DOHH2 (cell line): ENCODE data around the gene GYS1.

Experiments used
- H3F3A ChIP-seq: fragments of 200-600 bp; sonication (generic), shearing (Covaris generic); 2 replicates; pipeline ENCODE4 v1.6.0; 2016; ENCODE audit warnings: antibody characterized with exemption, mild to moderate bottlenecking; ENCODE audit not compliant: control insufficient read depth, insufficient read depth
- H3K27ac ChIP-seq: fragments of 200-600 bp; sonication (generic); 2 replicates; pipeline ENCODE4 v1.5.1; 2014; ENCODE audit warnings: low read depth, mild to moderate bottlenecking, low read length, moderate library complexity
- H3K27me3 ChIP-seq: fragments of 200-600 bp; sonication (generic); 2 replicates; pipeline ENCODE4 v1.6.1; 2014; ENCODE audit warnings: mild to moderate bottlenecking, low read length, mixed read lengths; ENCODE audit not compliant: control insufficient read depth
- H3K36me3 ChIP-seq: fragments of 200-600 bp; sonication (generic); 2 replicates; pipeline ENCODE4 v1.6.1; 2014; ENCODE audit warnings: mild to moderate bottlenecking, low read length, moderate library complexity, mixed read lengths; ENCODE audit not compliant: control insufficient read depth
- H3K4me1 ChIP-seq: fragments of 200-600 bp; sonication (generic); 2 replicates; pipeline ENCODE4 v1.6.1; 2014; ENCODE audit warnings: mild to moderate bottlenecking, low read length, mixed read lengths; ENCODE audit not compliant: control insufficient read depth
- H3K4me2 ChIP-seq: fragments of 200-600 bp; sonication (generic); 2 replicates; pipeline ENCODE4 v1.6.0; 2014; ENCODE audit warnings: mild to moderate bottlenecking, low read length, moderate library complexity
- H3K4me3 ChIP-seq: fragments of 200-600 bp; sonication (generic); 2 replicates; pipeline ENCODE4 v1.5.1; 2014; ENCODE audit warnings: mild to moderate bottlenecking, low read length, mixed read lengths
- H3K79me2 ChIP-seq: fragments of 200-600 bp; sonication (generic); 2 replicates; pipeline ENCODE4 v1.6.1; 2014; ENCODE audit warnings: mild to moderate bottlenecking, low read length, mixed read lengths; ENCODE audit not compliant: control insufficient read depth
- H3K9me2 ChIP-seq: fragments of 200-600 bp; sonication (generic); replicated peaks from 2 replicates; pipeline ENCODE4 v1.6.1; 2014; ENCODE audit warnings: mild to moderate bottlenecking, low read length, mixed read lengths; ENCODE audit not compliant: control insufficient read depth
- H3K9me3 ChIP-seq: fragments of 200-600 bp; sonication (generic); 2 replicates; pipeline ENCODE4 v1.6.1; 2014; ENCODE audit warnings: antibody characterized with exemption, low read length, mixed read lengths; ENCODE audit not compliant: control insufficient read depth, insufficient read depth
- H4K20me1 ChIP-seq: fragments of 200-600 bp; sonication (generic); 2 replicates; pipeline ENCODE4 v1.6.0; 2014; ENCODE audit warnings: low read depth, mild to moderate bottlenecking, antibody characterized with exemption, low read length, moderate library complexity; ENCODE audit not compliant: control insufficient read depth, insufficient read depth
- EZH2phosphoT487 ChIP-seq: fragments of 200-600 bp; sonication (generic); IDR thresholded peaks from 2 replicates; pipeline ENCODE4 v1.6.1; 2017; ENCODE audit warnings: borderline replicate concordance, mild to moderate bottlenecking, antibody characterized with exemption, low read length, moderate library complexity, mixed read lengths
- TF ChIP-seq, protein P1 (sequence below): fragments of 200-600 bp; sonication (generic); IDR thresholded peaks from one replicate; pipeline ENCODE4 v1.5.1; 2014; ENCODE audit warnings: antibody characterized with exemption, mild to moderate bottlenecking, low read depth, low read length; ENCODE audit not compliant: poor library complexity, severe bottlenecking

Gene GYS1

DNA sequence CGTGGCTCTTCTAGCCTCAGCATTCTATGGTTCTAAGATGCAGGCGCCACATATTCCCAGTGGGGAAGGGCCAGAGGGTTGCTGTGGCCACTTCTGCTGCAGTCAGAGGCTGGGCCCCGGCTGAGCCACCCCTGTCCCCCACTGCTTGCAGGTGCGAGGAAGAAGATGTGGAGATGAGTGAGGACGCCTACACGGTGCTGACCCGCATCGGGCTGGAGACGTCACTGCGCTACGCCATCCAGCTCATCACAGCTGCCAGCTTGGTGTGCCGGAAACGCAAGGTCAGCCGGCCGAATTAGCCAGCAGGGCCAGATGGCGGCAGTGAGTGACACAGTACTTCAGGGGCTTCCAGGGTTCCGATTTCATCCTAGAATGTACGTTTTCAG lies 21.8 kb upstream of the GYS1 start:
- no peaks in the 10 kb centered on the region for H3K9me2 ChIP-seq
- H3K4me3 ChIP-seq, result no peak overlapping the region
- peaks cover 28% of the 10 kb centered on the region for H3K4me1 ChIP-seq
- H3K4me2 ChIP-seq, result no peak overlapping the region
- H4K20me1 ChIP-seq, result no peaks in the 10 kb centered on the region; the same call in 1 of the 2 replicates
- peaks cover 55% of the 10 kb centered on the region for H3K36me3 ChIP-seq
- 0 out of 2 replicates have a peak, but pooled peaks cover 3% of the 10 kb centered on the region for H3F3A ChIP-seq
- peaks cover 14% of the 10 kb centered on the region for H3K27me3 ChIP-seq
- H3K79me2 ChIP-seq, result no peaks in the 10 kb centered on the region
- no peaks in the 10 kb centered on the region for H3K9me3 ChIP-seq
- no peak for TF ChIP-seq EZH2phosphoT487
- TF ChIP-seq, protein P1, sequence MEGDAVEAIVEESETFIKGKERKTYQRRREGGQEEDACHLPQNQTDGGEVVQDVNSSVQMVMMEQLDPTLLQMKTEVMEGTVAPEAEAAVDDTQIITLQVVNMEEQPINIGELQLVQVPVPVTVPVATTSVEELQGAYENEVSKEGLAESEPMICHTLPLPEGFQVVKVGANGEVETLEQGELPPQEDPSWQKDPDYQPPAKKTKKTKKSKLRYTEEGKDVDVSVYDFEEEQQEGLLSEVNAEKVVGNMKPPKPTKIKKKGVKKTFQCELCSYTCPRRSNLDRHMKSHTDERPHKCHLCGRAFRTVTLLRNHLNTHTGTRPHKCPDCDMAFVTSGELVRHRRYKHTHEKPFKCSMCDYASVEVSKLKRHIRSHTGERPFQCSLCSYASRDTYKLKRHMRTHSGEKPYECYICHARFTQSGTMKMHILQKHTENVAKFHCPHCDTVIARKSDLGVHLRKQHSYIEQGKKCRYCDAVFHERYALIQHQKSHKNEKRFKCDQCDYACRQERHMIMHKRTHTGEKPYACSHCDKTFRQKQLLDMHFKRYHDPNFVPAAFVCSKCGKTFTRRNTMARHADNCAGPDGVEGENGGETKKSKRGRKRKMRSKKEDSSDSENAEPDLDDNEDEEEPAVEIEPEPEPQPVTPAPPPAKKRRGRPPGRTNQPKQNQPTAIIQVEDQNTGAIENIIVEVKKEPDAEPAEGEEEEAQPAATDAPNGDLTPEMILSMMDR, result no peak
- H3K27ac ChIP-seq, result no peak overlapping the region

DNA sequence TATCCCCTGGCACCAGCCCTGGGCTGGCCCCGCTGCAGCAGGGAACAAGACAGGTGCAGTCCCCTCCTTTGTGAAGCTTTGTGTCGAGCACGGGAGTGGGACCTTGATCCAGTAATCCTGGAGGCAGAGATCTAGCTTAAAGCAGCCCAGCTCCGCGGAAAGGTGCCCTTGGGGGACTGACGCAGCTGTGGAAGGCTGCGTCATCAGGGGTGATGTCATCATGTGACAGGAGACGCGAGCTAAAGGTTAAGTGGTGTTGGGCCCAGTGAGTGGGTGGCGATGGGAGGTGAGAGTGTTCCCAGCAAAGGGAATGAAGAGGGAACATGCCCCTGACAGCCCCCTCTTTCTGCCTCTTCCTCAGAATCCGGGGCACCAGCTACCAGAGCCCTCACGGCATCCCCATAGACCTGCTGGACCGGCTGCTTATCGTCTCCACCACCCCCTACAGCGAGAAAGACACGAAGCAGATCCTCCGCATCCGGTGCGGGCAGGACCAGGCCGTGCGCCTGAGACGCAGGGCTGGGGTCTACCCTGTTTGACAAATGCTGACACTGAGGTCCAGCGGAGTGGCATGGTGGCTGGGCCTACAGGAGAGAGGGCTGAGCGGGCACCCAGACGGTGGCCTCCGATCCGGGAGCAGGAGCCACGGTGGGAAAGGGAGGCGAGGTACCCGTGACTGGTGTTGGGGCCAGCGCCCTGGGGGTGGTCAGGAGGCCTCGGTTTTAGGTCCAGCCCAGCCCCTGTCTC lies 21.2 kb upstream of the GYS1 start:
- H3K9me2 ChIP-seq, result no peaks in the 10 kb centered on the region
- 0 out of 2 replicates have a peak, but pooled peaks cover 3% of the 10 kb centered on the region for H3F3A ChIP-seq
- peaks cover 14% of the 10 kb centered on the region for H3K27me3 ChIP-seq
- no peak overlapping the region for H3K27ac ChIP-seq
- no peaks in the 10 kb centered on the region for H3K79me2 ChIP-seq
- no peaks in the 10 kb centered on the region for H3K9me3 ChIP-seq
- H3K4me1 ChIP-seq, result peaks cover 22% of the 10 kb centered on the region
- no peak overlapping the region for H3K4me3 ChIP-seq
- no peaks in the 10 kb centered on the region; the same call in 1 of the 2 replicates for H4K20me1 ChIP-seq
- peaks cover 61% of the 10 kb centered on the region for H3K36me3 ChIP-seq
- H3K4me2 ChIP-seq, result no peak overlapping the region
- TF ChIP-seq EZH2phosphoT487, result no peak
- TF ChIP-seq, protein P1, result no peak

DNA sequence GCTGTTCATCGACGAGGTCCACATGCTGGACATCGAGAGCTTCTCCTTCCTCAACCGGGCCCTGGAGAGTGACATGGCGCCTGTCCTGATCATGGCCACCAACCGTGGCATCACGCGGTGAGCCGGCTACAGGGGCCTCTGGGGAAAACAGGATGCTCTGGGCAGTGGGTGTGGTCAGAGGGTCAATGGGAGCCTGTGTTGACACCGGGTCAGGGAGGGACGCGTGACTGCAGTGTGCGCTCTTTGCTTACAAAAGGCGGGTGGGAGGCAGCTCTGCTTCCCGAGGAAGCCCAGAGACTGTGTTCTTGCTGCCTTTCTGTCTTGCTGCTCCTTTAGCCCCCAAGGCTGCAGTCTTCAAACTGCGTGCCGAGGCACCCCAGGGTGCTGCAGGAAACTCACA lies 18.1 kb upstream of the GYS1 start:
- no peaks in the 10 kb centered on the region for H3K4me1 ChIP-seq
- TF ChIP-seq, protein P1, result no peak
- 0 out of 2 replicates have a peak, but pooled peaks cover 3% of the 10 kb centered on the region for H3F3A ChIP-seq
- no peaks in the 10 kb centered on the region for H3K9me2 ChIP-seq
- no peaks in the 10 kb centered on the region for H3K79me2 ChIP-seq
- H3K4me3 ChIP-seq, result no peak overlapping the region
- no peaks in the 10 kb centered on the region; the same call in 1 of the 2 replicates for H4K20me1 ChIP-seq
- no peak overlapping the region for H3K27ac ChIP-seq
- no peaks in the 10 kb centered on the region for H3K9me3 ChIP-seq
- H3K27me3 ChIP-seq, result no peaks in the 10 kb centered on the region
- peaks cover 75% of the 10 kb centered on the region for H3K36me3 ChIP-seq
- no peak overlapping the region for H3K4me2 ChIP-seq
